H1 (cell line): ENCODE results near the gene SPATS2. TPM values are rescaled to one million over a fixed set of nuclear protein-coding genes. Genes with fewer than 3 reads are reported as not detected.
"Not testable (repeated sequence)": the region's sequence is repeated elsewhere in the genome, so short reads cannot be mapped to it uniquely, and the experiment has no call there.

Experiments used
- CTCF ChIA-PET: fragments of 300-600 bp; sonication (Branson Sonifier 250); formaldehyde crosslinking; loops from one replicate; lab custom pipeline; 2021; ENCODE audit not compliant: partially characterized antibody; lab: Charles Lee
- POLR2A ChIA-PET: fragments of 300-600 bp; sonication (Branson Sonifier 250); formaldehyde crosslinking; loops from one replicate; lab custom pipeline; 2021; ENCODE audit warnings: inconsistent platforms; ENCODE audit not compliant: partially characterized antibody; lab: Charles Lee
- DNase-seq, 2 experiments: peaks; one replicate each; pipeline versions ENCODE4 v3.0.0 to v3.0.0-alpha.2; 2010 to 2022; ENCODE audit warnings: low spot score in 2 of 2, low read depth in 1 of 2, mixed read lengths in 1 of 2
- FAIRE-seq: peaks from 2 replicates; lab custom pipeline; 2011; peaks lifted over from hg19 to GRCh38; lab: Jason Lieb, UNC
- H2AFZ ChIP-seq: 2 replicates; pipeline ENCODE4 v1.8.1; 2012; ENCODE audit warnings: low read length, inconsistent platforms
- H2AK5ac ChIP-seq: 2 replicates; pipeline ENCODE4 v1.6.1; 2013; ENCODE audit warnings: low read depth, low read length
- H2BK120ac ChIP-seq: replicated peaks from 2 replicates; pipeline ENCODE3; 2013; ENCODE audit warnings: low read depth, low read length, inconsistent platforms
- H2BK12ac ChIP-seq: 2 replicates; pipeline ENCODE4 v1.6.1; 2013; ENCODE audit warnings: low read depth, low read length
- H2BK15ac ChIP-seq: 2 replicates; pipeline ENCODE4 v1.6.1; 2013; ENCODE audit warnings: low read length
- H2BK20ac ChIP-seq: 2 replicates; pipeline ENCODE4 v1.6.1; 2013; ENCODE audit warnings: low read length
- H2BK5ac ChIP-seq: 2 replicates; pipeline ENCODE4 v1.6.1; 2013; ENCODE audit warnings: low read depth, low read length
- H3K14ac ChIP-seq: 2 replicates; pipeline ENCODE4 v1.6.1; 2013; ENCODE audit warnings: inconsistent platforms; ENCODE audit not compliant: insufficient read length
- H3K18ac ChIP-seq: 2 replicates; pipeline ENCODE4 v1.6.1; 2013; ENCODE audit warnings: low read length; ENCODE audit errors: extremely low read depth
- H3K23ac ChIP-seq: 2 replicates; pipeline ENCODE4 v1.6.1; 2013; ENCODE audit warnings: inconsistent platforms; ENCODE audit not compliant: insufficient read length
- H3K23me2 ChIP-seq: 2 replicates; pipeline ENCODE4 v1.6.1; 2013; ENCODE audit warnings: low read depth, low read length
- H3K27ac ChIP-seq: 2 replicates; pipeline ENCODE4 v1.6.1; 2011; ENCODE audit warnings: low read depth, low read length, inconsistent platforms
- H3K27me3 ChIP-seq, 4 experiments: replicated peaks in 1 of 4; 1 replicate in 1 of 4; 2 replicates in 3 of 4; pipeline versions ENCODE4 v1.6.1 to v1.8.1; 2011 to 2013; ENCODE audit warnings: low read length in 3 of 4, mild to moderate bottlenecking in 3 of 4, inconsistent platforms in 2 of 4, mixed read lengths in 2 of 4, moderate library complexity in 1 of 4; ENCODE audit not compliant: control insufficient read depth in 3 of 4, insufficient read depth in 3 of 4; ENCODE audit errors: extremely low read depth in 1 of 4
- H3K36me3 ChIP-seq, 4 experiments: 2 replicates each; pipeline versions ENCODE4 v1.6.1 to v1.8.1; 2011 to 2013; ENCODE audit warnings: mild to moderate bottlenecking in 4 of 4, low read length in 3 of 4, moderate library complexity in 2 of 4, control low read depth in 1 of 4, inconsistent platforms in 1 of 4; ENCODE audit not compliant: insufficient read depth in 4 of 4, control insufficient read depth in 2 of 4
- H3K4ac ChIP-seq: replicated peaks from 2 replicates; pipeline ENCODE3; 2013; ENCODE audit warnings: low read length, low read depth, mixed read lengths, inconsistent platforms; ENCODE audit not compliant: insufficient read length
- H3K4me1 ChIP-seq, 4 experiments: replicated peaks in 1 of 4; 1 replicate in 1 of 4; 2 replicates in 3 of 4; pipeline versions ENCODE4 v1.6.1 to v1.8.1; 2011 to 2013; ENCODE audit warnings: low read length in 3 of 4, inconsistent platforms in 2 of 4, mixed read lengths in 1 of 4; ENCODE audit not compliant: insufficient read depth in 4 of 4, control insufficient read depth in 3 of 4
- H3K4me2 ChIP-seq, 2 experiments: 2 replicates each; pipeline versions ENCODE4 v1.6.1 to v1.8.1; 2011 to 2013; ENCODE audit warnings: low read depth in 2 of 2, low read length in 2 of 2, control low read depth in 1 of 2, inconsistent platforms in 1 of 2, mild to moderate bottlenecking in 1 of 2; ENCODE audit not compliant: insufficient read depth in 1 of 2
- H3K4me3 ChIP-seq, 4 experiments: fragments of 200-600, 300-600 bp in 1 of 4; sonication (generic), shearing (Covaris generic), sonication (Bioruptor Twin) in 1 of 4; 2 replicates each; pipeline versions ENCODE4 v1.5.1 to v1.8.1; 2011 to 2016; ENCODE audit warnings: low read length in 4 of 4, low read depth in 3 of 4, control low read depth in 2 of 4, inconsistent platforms in 2 of 4, mild to moderate bottlenecking in 2 of 4, mixed read lengths in 1 of 4, moderate library complexity in 1 of 4; ENCODE audit not compliant: insufficient read depth in 2 of 4; ENCODE audit errors: extremely low read depth in 1 of 4
- H3K56ac ChIP-seq: replicated peaks from 2 replicates; pipeline ENCODE3; 2013; ENCODE audit warnings: low read depth, mild to moderate bottlenecking, mixed read lengths, low read length, inconsistent platforms; ENCODE audit not compliant: insufficient read length
- H3K79me1 ChIP-seq: 2 replicates; pipeline ENCODE4 v1.6.1; 2013; ENCODE audit warnings: low read depth, low read length, control low read depth
- H3K79me2 ChIP-seq, 2 experiments: 2 replicates each; pipeline versions ENCODE4 v1.6.1 to v1.8.1; 2012 to 2013; ENCODE audit warnings: low read length in 2 of 2, mild to moderate bottlenecking in 2 of 2, inconsistent platforms in 1 of 2; ENCODE audit not compliant: insufficient read depth in 2 of 2, control insufficient read depth in 1 of 2
- H3K9ac ChIP-seq, 4 experiments: replicated peaks in 1 of 4; 1 replicate in 1 of 4; 2 replicates in 3 of 4; pipeline versions ENCODE4 v1.6.1 to v1.8.1; 2011 to 2013; ENCODE audit warnings: low read depth in 3 of 4, low read length in 3 of 4, control low read depth in 2 of 4, mild to moderate bottlenecking in 2 of 4, moderate library complexity in 2 of 4, inconsistent platforms in 1 of 4; ENCODE audit errors: extremely low read depth in 1 of 4
- H3K9me3 ChIP-seq, 2 experiments: 2 replicates each; pipeline versions ENCODE4 v1.6.1 to v1.8.1; 2012 to 2013; ENCODE audit warnings: mild to moderate bottlenecking in 2 of 2, moderate library complexity in 2 of 2, control low read depth in 1 of 2, inconsistent platforms in 1 of 2, low read depth in 1 of 2, low read length in 1 of 2, mixed read lengths in 1 of 2; ENCODE audit not compliant: insufficient read depth in 2 of 2
- H4K20me1 ChIP-seq, 2 experiments: replicated peaks in 1 of 2; 2 replicates each; pipeline versions ENCODE3 to v1.8.1; 2011 to 2013; ENCODE audit warnings: inconsistent platforms in 2 of 2, low read length in 2 of 2, mild to moderate bottlenecking in 1 of 2; ENCODE audit not compliant: insufficient read depth in 2 of 2, control insufficient read depth in 1 of 2
- H4K5ac ChIP-seq: 2 replicates; pipeline ENCODE4 v1.6.1; 2013; ENCODE audit warnings: low read length, low read depth, mixed read lengths, inconsistent platforms; ENCODE audit not compliant: insufficient read length
- H4K8ac ChIP-seq: 2 replicates; pipeline ENCODE4 v1.8.0; 2013; ENCODE audit warnings: mild to moderate bottlenecking, moderate library complexity, low read length, inconsistent platforms; ENCODE audit not compliant: insufficient read depth; ENCODE audit errors: extremely low read depth
- H4K91ac ChIP-seq: replicated peaks from 2 replicates; pipeline ENCODE3; 2013; ENCODE audit warnings: low read length, mixed read lengths, inconsistent platforms; ENCODE audit not compliant: insufficient read length
- CBX8 ChIP-seq: fragments of 300-800, 300-1000 bp; sonication (generic); IDR thresholded peaks from 2 replicates; pipeline ENCODE4 v1.7.1; 2016; ENCODE audit warnings: low read depth, low read length, borderline replicate concordance
- CREB1 ChIP-seq: IDR thresholded peaks from 2 replicates; pipeline ENCODE4 v1.6.1; 2012; ENCODE audit warnings: inconsistent platforms
- KDM1A ChIP-seq: fragments of 200-600, 300-600 bp; sonication (generic); IDR thresholded peaks from 2 replicates; pipeline ENCODE4 v1.7.1; 2016; ENCODE audit warnings: mild to moderate bottlenecking, low read length, borderline replicate concordance
- KDM5A ChIP-seq: fragments of 200-600 bp; IDR thresholded peaks from 2 replicates; pipeline ENCODE4 v1.7.1; 2012; ENCODE audit warnings: mild to moderate bottlenecking, low read length, inconsistent platforms, mixed read lengths
- WGBS, 2 experiments: shearing (Covaris generic) in 1 of 2; methylation state at CpG; one replicate each; pipeline versions ENCODE4 v1.1.6 to v1.1.7; 2013 to 2015; ENCODE audit warnings: low lambda C conversion rate in 2 of 2, mixed read lengths in 2 of 2, inconsistent platforms in 1 of 2, low coverage in 1 of 2, missing lambda C conversion rate in 1 of 2; ENCODE audit not compliant: insufficient replicate concordance in 2 of 2, insufficient coverage in 1 of 2, insufficient read length in 1 of 2; ENCODE audit errors: extremely low coverage in 1 of 2, missing lambda C conversion rate in 1 of 2; 5-methylcytosine and 5-hydroxymethylcytosine counted together
- polyA plus RNA-seq, 7 experiments: library from polyadenylated mRNA; depleted of rRNA in 3 of 7; stranded (reverse) in 5 of 7; unstranded in 2 of 7; fragments of >200 nt in 5 of 7; fragments of 200-250 nt in 2 of 7; gene quantifications; 1 replicate in 5 of 7; 2 replicates in 1 of 7; 4 replicates in 1 of 7; pipeline versions ENCODE4 v1.2.1 to v1.2.3, GENCODE V29; 2011 to 2013; ENCODE audit warnings: missing spikeins in 2 of 7, mixed read lengths in 2 of 7
- total RNA-seq: library from RNA; stranded (reverse); fragmentation: NEBNext Ultra II Directional; extraction: Animal tissue kit (Norgen Biotek cat#: 25700); gene quantifications from 2 replicates; pipeline ENCODE4 v1.2.1, GENCODE V29; 2021

SPATS2 gene
- total and polyA plus RNA-seq, 2 of the 8 experiments (the other 6 are each of a cell fraction or from before 2014, with no cell fraction given) = 19.2 to 24.5 TPM

GRCh38 chr12:49507139-49507538 lies 139.9 kb downstream of the SPATS2 start (continued):
- TF ChIP-seq CBX8 (no peak), KDM5A (no peak), CREB1 (no peak), KDM1A (no peak)
- TF ChIP-seq, all 59 proteins: peak for 0

- H3K56ac ChIP-seq, H3K4ac ChIP-seq, H3K36me3 ChIP-seq, H4K91ac ChIP-seq, H3K9ac ChIP-seq, H3K23ac ChIP-seq, H3K79me2 ChIP-seq, H3K79me1 ChIP-seq, H2AFZ ChIP-seq, FAIRE-seq, H2BK120ac ChIP-seq, H3K23me2 ChIP-seq, H3K18ac ChIP-seq, H3K27ac ChIP-seq, H4K5ac ChIP-seq, H2AK5ac ChIP-seq, H3K4me3 ChIP-seq, H4K20me1 ChIP-seq, H3K4me2 ChIP-seq, H3K9me3 ChIP-seq, H4K8ac ChIP-seq, H2BK15ac ChIP-seq, H2BK12ac ChIP-seq, H2BK5ac ChIP-seq, H2BK20ac ChIP-seq, H3K14ac ChIP-seq, DNase-seq, H3K4me1 ChIP-seq, H3K27me3 ChIP-seq: not testable (repeated sequence)
- 91% methylated on average over 8 of the region's 8 CpGs; no CpG with 5 or more reads in 1 of the 2 experiments for WGBS, 2 experiments
- ChIA-PET POLR2A (interaction anchor here (1.1 kb wide), 1 partner anchor 8 kb away, joined by 3 read pairs; no protein-coding TSS in a partner anchor), CTCF (interaction anchor here (0.7 to 18.6 kb wide), 4 partner anchors 18 to 151 kb away, joined by 3 to 538 read pairs (median 4); partner anchors contain the start of genes DNAJC22 and SPATS2)
Observed at GRCh38 chr12:49509681-49510080, 142.4 kb downstream of the SPATS2 start.
